T47D (cell line): ENCODE results near the gene RPS6KB2.
A peak's percentile ranks its signal among the peaks of the same experiment; 100 is the strongest.

Source experiments
- DNase-seq, 2 experiments: peaks; one replicate each; pipeline versions ENCODE4 v3.0.0 to v3.0.0-alpha.2; 2011 to 2012; ENCODE audit warnings: low read depth in 1 of 2, low spot score in 1 of 2
- JUND ChIP-seq: IDR thresholded peaks from 2 replicates; pipeline ENCODE4 v1.6.1; 2012; ENCODE audit warnings: low read depth
- in situ Hi-C: cut with HindIII; loops from 2 replicates; pipeline ENCODE4 v1.10.0; 2016; ENCODE audit warnings: low sequenced_read_pairs, low pct_unique_long_range_greater_than_20kb

RPS6KB2 gene

GRCh38 chr11:67482827-67483798, 54.8 kb downstream of the RPS6KB2 start, which contains the start of gene AIP:
Gene AIP, plus strand, starts transcription at chr11:67483026. Its CDS starts 133 bp downstream, at chr11:67483159.
- in situ Hi-C loops, result no loop called here
- peak; percentile 99 to 100 for DNase-seq
- no peak for TF ChIP-seq JUND

DNA sequence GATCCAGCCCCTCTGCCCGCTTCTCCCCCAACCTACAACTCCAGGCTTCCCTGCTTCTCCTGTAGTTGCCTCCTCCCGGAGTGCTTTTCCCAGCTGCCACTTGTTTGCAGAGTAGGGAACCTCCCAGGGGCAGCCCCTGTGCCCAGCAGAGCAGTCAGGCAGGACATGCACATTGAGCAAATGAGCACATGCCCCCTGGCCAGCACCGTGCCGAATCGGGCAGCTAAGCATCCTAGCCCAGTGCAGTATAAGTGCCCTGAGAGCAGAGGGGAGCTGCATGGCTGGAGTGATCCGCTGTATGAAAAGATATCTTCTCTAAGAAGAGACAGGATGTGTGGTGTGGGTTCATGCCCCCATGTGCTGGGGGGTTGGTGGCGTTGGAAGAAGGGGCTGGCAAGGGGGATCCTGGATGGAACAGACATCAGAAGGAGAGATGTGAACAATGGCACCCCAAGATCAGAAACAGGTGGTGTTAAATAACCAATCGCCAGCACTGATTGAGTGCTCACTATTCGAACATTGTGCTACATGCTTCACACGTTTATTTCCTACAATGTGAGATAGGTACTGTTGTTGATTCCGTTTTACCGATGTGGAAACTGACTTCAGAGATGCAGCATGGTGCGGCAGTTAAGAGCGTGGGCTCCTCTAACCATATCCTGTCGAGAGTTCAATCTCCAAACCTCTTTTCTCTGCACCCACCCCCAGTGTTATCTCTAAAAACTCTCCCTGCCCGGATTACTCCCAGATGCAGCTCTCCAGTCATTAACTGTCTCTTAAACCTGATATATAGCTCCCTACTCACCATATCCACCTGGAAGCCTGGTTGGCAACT, 55.8 kb downstream of the RPS6KB2 start:
- no peak for TF ChIP-seq JUND
- DNase-seq, result no peak
- in situ Hi-C loops, result no loop called here

DNA sequence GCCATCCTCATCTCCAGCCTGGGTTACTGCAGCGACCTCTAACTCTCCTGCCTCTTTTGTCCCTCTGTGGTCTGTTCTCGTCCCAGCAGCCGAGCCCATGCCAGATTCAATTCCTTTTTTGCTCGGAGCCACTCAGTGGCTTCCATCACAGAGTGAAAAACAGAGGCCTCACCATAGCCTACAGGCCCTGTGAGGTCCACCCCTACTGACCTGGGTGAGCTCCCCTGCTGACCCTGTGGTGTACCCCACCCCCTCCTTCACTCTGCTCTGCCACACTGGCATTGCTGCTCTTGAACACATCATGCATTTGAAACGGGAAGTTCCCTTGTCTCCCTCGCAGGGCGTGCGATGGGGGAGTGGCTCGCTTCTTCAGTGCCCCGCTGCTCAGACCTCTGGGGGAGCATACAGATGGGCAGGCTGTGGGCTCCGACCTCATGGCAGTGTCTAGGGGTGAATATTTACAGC, 56.6 kb downstream of the RPS6KB2 start:
- in situ Hi-C loops, result no loop called here
- DNase-seq, result no peak
- no peak for TF ChIP-seq JUND
